GM12878 (cell line): Measurements from ENCODE around the gene SLMAP. TPM values are rescaled to one million over a fixed set of nuclear protein-coding genes. Genes with fewer than 3 reads are reported as not detected.

Source experiments
- ATAC-seq: fragments of 200-7000 bp; cut with Tn5 transposase; 3 replicates; pipeline ENCODE4 v1.9.1; 2020; ENCODE audit warnings: mild to moderate bottlenecking, moderate library complexity
- BruUV-seq: library from RNA; stranded (reverse); fragments of 400-500 nt; replicated peaks from 2 replicates; lab custom pipeline; 2021; lab: Mats Ljungman, UMichigan
- CTCF ChIA-PET: fragments of 300-600 bp; sonication (Branson Sonifier 250); formaldehyde crosslinking; extraction: SDS; loops from one replicate; lab custom pipeline; 2021; ENCODE audit warnings: inconsistent platforms; lab: Yijun Ruan, JAX
- POLR2A ChIA-PET: fragments of 350-600 bp; formaldehyde crosslinking; extraction: SDS; loops from one replicate; lab custom pipeline; 2021; ENCODE audit warnings: inconsistent platforms; lab: Charles Lee
- RAD21 ChIA-PET: fragments of 300-600 bp; sonication (Branson Sonifier 250); formaldehyde crosslinking; loops from one replicate; lab custom pipeline; 2023; ENCODE audit warnings: antibody characterized with exemption; ENCODE audit not compliant: unreplicated experiment; lab: Charles Lee
- SMC1A ChIA-PET: fragments of 300-600 bp; sonication (Branson Sonifier 250); formaldehyde crosslinking; loops from one replicate; lab custom pipeline; 2023; ENCODE audit not compliant: unreplicated experiment, uncharacterized antibody; lab: Charles Lee
- DNase-seq: peaks from one replicate; pipeline ENCODE4 v3.0.0-alpha.2; 2011; ENCODE audit warnings: low read depth, low spot score
- FAIRE-seq: peaks from 3 replicates; lab custom pipeline; 2011; peaks lifted over from hg19 to GRCh38; lab: Jason Lieb, UNC
- H2AFZ ChIP-seq: 2 replicates; pipeline ENCODE4 v1.6.0; 2011; ENCODE audit warnings: low read depth, low read length, control low read depth; ENCODE audit not compliant: control insufficient read depth
- H3K27ac ChIP-seq: 2 replicates; pipeline ENCODE4 v1.5.1; 2011; ENCODE audit warnings: control low read depth; ENCODE audit not compliant: control insufficient read depth, insufficient read depth
- H3K27me3 ChIP-seq, 2 experiments: replicated peaks in 1 of 2; 2 replicates each; pipeline versions ENCODE4 v1.6.0 to v1.6.1; 2011; ENCODE audit warnings: low read length in 1 of 2; ENCODE audit not compliant: control insufficient read depth in 2 of 2, insufficient read depth in 2 of 2
- H3K36me3 ChIP-seq, 2 experiments: 2 replicates each; pipeline ENCODE4 v1.5.1; 2011; ENCODE audit warnings: low read length in 1 of 2; ENCODE audit not compliant: control insufficient read depth in 2 of 2, insufficient read depth in 2 of 2
- H3K4me1 ChIP-seq: 2 replicates; pipeline ENCODE4 v1.6.1; 2011; ENCODE audit warnings: mild to moderate bottlenecking, low read length, moderate library complexity, mixed read lengths; ENCODE audit not compliant: control insufficient read depth, insufficient read depth
- H3K4me2 ChIP-seq: 2 replicates; pipeline ENCODE4 v1.6.0; 2011; ENCODE audit warnings: control low read depth; ENCODE audit not compliant: control insufficient read depth, insufficient read depth
- H3K4me3 ChIP-seq: fragments of 200-600 bp; sonication (generic); 2 replicates; pipeline ENCODE4 v1.5.1; 2016
- H3K79me2 ChIP-seq: 2 replicates; pipeline ENCODE4 v1.6.0; 2011; ENCODE audit warnings: low read length; ENCODE audit not compliant: control insufficient read depth, insufficient read depth
- H3K9ac ChIP-seq: 2 replicates; pipeline ENCODE4 v1.8.0; 2011; ENCODE audit warnings: low read length, control low read depth, mixed read lengths; ENCODE audit not compliant: control insufficient read depth, insufficient read depth
- H3K9me3 ChIP-seq: replicated peaks from 3 replicates; pipeline ENCODE4 v1.5.1; 2011; ENCODE audit warnings: mild to moderate bottlenecking, low read length; ENCODE audit not compliant: control insufficient read depth, insufficient read depth
- H4K20me1 ChIP-seq: 2 replicates; pipeline ENCODE4 v1.6.0; 2011; ENCODE audit not compliant: control insufficient read depth, insufficient read depth
- BHLHE40 ChIP-seq, 2 experiments: fragments of 450-650 bp in 1 of 2; IDR thresholded peaks; 2 replicates each; pipeline ENCODE4 v1.6.1; 2011 to 2017; ENCODE audit warnings: low read depth in 2 of 2, borderline replicate concordance in 1 of 2, improper control_type of control experiment in 1 of 2, low read length in 1 of 2, mild to moderate bottlenecking in 1 of 2
- DPF2 ChIP-seq: fragments of 450-650 bp; IDR thresholded peaks from 2 replicates; pipeline ENCODE4 v1.6.1; 2017; ENCODE audit warnings: mild to moderate bottlenecking
- E4F1 ChIP-seq: fragments of 450-650 bp; IDR thresholded peaks from 2 replicates; pipeline ENCODE4 v1.6.1; 2018; ENCODE audit warnings: borderline replicate concordance, mild to moderate bottlenecking; ENCODE audit not compliant: partially characterized antibody
- FOS ChIP-seq: IDR thresholded peaks from 3 replicates; pipeline ENCODE4 v1.6.1; 2011; ENCODE audit warnings: borderline replicate concordance; ENCODE audit not compliant: insufficient read length; ENCODE audit errors: extremely low read depth
- HCFC1 ChIP-seq: fragments of 150-350 bp; IDR thresholded peaks from 2 replicates; pipeline ENCODE4 v1.6.1; 2014; ENCODE audit warnings: low read length
- MYB ChIP-seq: fragments of 150-350 bp; IDR thresholded peaks from 2 replicates; pipeline ENCODE4 v1.6.1; 2014; ENCODE audit warnings: mild to moderate bottlenecking, low read depth, low read length, borderline replicate concordance
- NR2C2 ChIP-seq: IDR thresholded peaks from 2 replicates; pipeline ENCODE4 v1.6.1; 2011; ENCODE audit warnings: borderline replicate concordance, low read depth; ENCODE audit not compliant: control insufficient read depth, insufficient read length
- RAD21 ChIP-seq: IDR thresholded peaks from 2 replicates; pipeline ENCODE4 v1.6.1; 2011; ENCODE audit warnings: mild to moderate bottlenecking, low read depth, low read length, moderate library complexity; ENCODE audit not compliant: insufficient read depth
- SMARCA5 ChIP-seq: fragments of 450-650 bp; IDR thresholded peaks from 2 replicates; pipeline ENCODE4 v1.6.1; 2017; ENCODE audit warnings: mild to moderate bottlenecking
- SMC3 ChIP-seq: IDR thresholded peaks from 2 replicates; pipeline ENCODE4 v1.6.1; 2011; ENCODE audit warnings: low read length, improper control_type of control experiment, borderline replicate concordance
- SREBF2 ChIP-seq: IDR thresholded peaks from 2 replicates; pipeline ENCODE4 v1.6.1; 2012; ENCODE audit warnings: mild to moderate bottlenecking, low read length
- STAT3 ChIP-seq: IDR thresholded peaks from 2 replicates; pipeline ENCODE4 v1.6.1; 2011; ENCODE audit warnings: low read depth, low read length, improper control_type of control experiment
- ZNF274 ChIP-seq: IDR thresholded peaks from one replicate; pipeline ENCODE4 v1.8.0; 2011; ENCODE audit not compliant: insufficient read length, insufficient read depth
- WGBS: methylation state at CpG from one replicate; pipeline ENCODE4 v1.1.6; 2016; ENCODE audit warnings: low lambda C conversion rate; ENCODE audit not compliant: insufficient replicate concordance, insufficient coverage; ENCODE audit errors: missing lambda C conversion rate; 5-methylcytosine and 5-hydroxymethylcytosine counted together
- in situ Hi-C: fragments of 300-500 bp; cut with MboI; formaldehyde crosslinking; loops from 9 replicates; pipeline ENCODE4 v1.14.3; 2018; ENCODE audit warnings: mixed read lengths
- intact Hi-C: fragments of 100-400 bp; cut with micrococcal nuclease; formaldehyde crosslinking; loops from one replicate; pipeline ENCODE4 v1.14.2; 2022; ENCODE audit not compliant: unreplicated experiment
- polyA plus RNA-seq, 11 experiments: library from polyadenylated mRNA; depleted of rRNA in 4 of 11; unstranded in 6 of 11; stranded (reverse) in 5 of 11; fragments of >200 nt; fragmentation: Nextera tagmentation in 4 of 11; fragmentation: Illumina TruSeq in 1 of 11; extraction: Ambion mirVana in 4 of 11; extraction: Trizol in 1 of 11; gene quantifications; 1 replicate in 1 of 11; 2 replicates in 10 of 11; pipeline versions ENCODE4 v1.2.1 to v1.2.3, GENCODE V29; 2011 to 2016; ENCODE audit warnings: inconsistent platforms in 2 of 11, missing spikeins in 2 of 11, low read depth in 1 of 11
- total RNA-seq, 4 experiments: library from RNA; depleted of rRNA in 3 of 4; stranded (reverse); fragments of >200 nt in 3 of 4; fragmentation: Illumina TruSeq in 1 of 4; extraction: Trizol in 1 of 4; gene quantifications; 2 replicates each; pipeline versions ENCODE4 v1.2.1 to v1.2.3, GENCODE V29; 2013 to 2021

The SLMAP gene
- total and polyA plus RNA-seq, 10 of the 15 experiments (the other 5 are each of a cell fraction or from before 2014, with no cell fraction given) = 8.3 to 43.8 (median 26.4) TPM

DNA sequence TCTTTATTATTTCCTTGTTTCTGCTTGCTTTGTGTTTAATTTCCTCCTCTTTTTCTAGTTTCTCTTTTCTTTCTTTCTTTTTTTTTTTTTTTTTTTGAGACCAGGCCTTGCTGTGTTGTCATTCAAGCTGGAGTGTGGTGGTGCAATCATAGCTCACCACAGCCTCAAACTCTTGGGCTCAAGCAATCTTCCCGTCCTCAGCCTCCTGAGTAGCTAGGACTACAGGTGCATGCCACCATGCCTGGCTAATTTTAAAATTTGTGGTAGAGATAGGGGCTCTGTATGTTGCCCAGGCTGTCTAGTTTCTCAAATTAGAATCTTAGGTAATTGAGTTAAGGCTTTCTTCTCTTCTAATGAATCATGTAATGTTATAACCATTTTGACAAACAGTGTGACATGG, 22.4 kb downstream of the SLMAP start:
- peak; percentile 46 for ATAC-seq
- intact Hi-C loops (no loop called here), in situ Hi-C loops (no loop called here)
- WGBS = 14% methylated on average over 1 of the region's 1 CpG
- Histone ChIP-seq H3K27me3 (no peaks in the 10 kb centered on the region), H3K4me1 (no peaks in the 10 kb centered on the region), H3K4me2 (no peak overlapping the region), H3K4me3 (no peak overlapping the region), H3K27ac (no peak overlapping the region), H3K9ac (no peak overlapping the region), H3K79me2 (peaks cover 26% of the 10 kb centered on the region), H4K20me1 (no peaks in the 10 kb centered on the region), H2AFZ (no peak overlapping the region), H3K9me3 (no peaks in the 10 kb centered on the region; the same call in 2 of the 3 replicates), H3K36me3 (peaks cover 0 to 3% of the 10 kb centered on the region in 2 experiments; a peak in 2 of 4 replicates)
- CTCF ChIA-PET = interaction anchor here (1.3 kb wide), 1 partner anchor 47 kb away, joined by 4 read pairs; no protein-coding TSS in a partner anchor
- TF ChIP-seq ZNF274 (no peak), FOS (no peak), HCFC1 (no peak), DPF2 (no peak), RAD21 (no peak), E4F1 (no peak), NR2C2 (no peak), BHLHE40 (IDR thresholded peaks at IDR 0.05; ENCODE audit: borderline replicate concordance in 1 of 2, low read depth in 2 of 2, low read length in 1 of 2) (no peak), SMC3 (no peak), SMARCA5 (no peak), STAT3 (no peak), SREBF2 (no peak), MYB (no peak)
- BruUV-seq = no TSS peak
- RAD21 ChIA-PET = interaction anchor here (0.6 to 1.1 kb wide), 5 partner anchors 9 to 75 kb away, joined by 3 to 4 read pairs (median 3); no protein-coding TSS in a partner anchor
- peak; percentile 83 for FAIRE-seq
- POLR2A ChIA-PET = interaction anchor here (0.6 kb wide), 2 partner anchors 140 to 423 kb away, joined by 4 to 5 read pairs; no protein-coding TSS in a partner anchor
- DNase-seq = no peak
- SMC1A ChIA-PET = interaction anchor here (1.1 to 1.9 kb wide), 4 partner anchors 8 to 20 kb away, joined by 3 to 5 read pairs (median 4); no protein-coding TSS in a partner anchor
